Measurements from ENCODE around the gene RBP5.

The RBP5 gene

GRCh38 chr12:7101694-7102131 is 27.0 kb downstream of the RBP5 start:
- no peak for TF ChIP-seq TCF12 (IDR thresholded peaks at IDR 0.05; ENCODE audit: low read depth)
- TF ChIP-seq ZBTB7A (IDR thresholded peaks at IDR 0.05; ENCODE audit: low read depth) = no peak
- no peak for TF ChIP-seq EGR1 (IDR thresholded peaks at IDR 0.05)
- no peak for TF ChIP-seq FOXM1 (IDR thresholded peaks at IDR 0.05; ENCODE audit: borderline replicate concordance, low read depth)
- TF ChIP-seq EP300 (IDR thresholded peaks at IDR 0.05; ENCODE audit: borderline replicate concordance) = no peak
- no peak for TF ChIP-seq MAX (IDR thresholded peaks at IDR 0.05)
- TF ChIP-seq YY1 (IDR thresholded peaks at IDR 0.05; ENCODE audit: low read depth) = no peak
- TF ChIP-seq RAD21 (IDR thresholded peaks at IDR 0.05; ENCODE audit: low read depth) = no peak
- no peak for TF ChIP-seq CEBPB (IDR thresholded peaks at IDR 0.05)
- TF ChIP-seq TAF1 (IDR thresholded peaks at IDR 0.05; ENCODE audit: low read depth) = no peak
- no peak for TF ChIP-seq REST (IDR thresholded peaks at IDR 0.05; ENCODE audit: low read depth)
- TF ChIP-seq USF1 (IDR thresholded peaks at IDR 0.05) = no peak
- no peak for TF ChIP-seq NFIC (IDR thresholded peaks at IDR 0.05)
- TF ChIP-seq TEAD4 (IDR thresholded peaks at IDR 0.05) = no peak
- TF ChIP-seq CREB1 (IDR thresholded peaks at IDR 0.05; ENCODE audit: low read depth) = no peak

- TF ChIP-seq TAF1 (IDR thresholded peaks at IDR 0.05; ENCODE audit: low read depth) (no peak), RAD21 (IDR thresholded peaks at IDR 0.05; ENCODE audit: low read depth) (no peak), EGR1 (IDR thresholded peaks at IDR 0.05) (no peak)
Observed at GRCh38 chr12:7101047-7101693, 27.5 kb downstream of the RBP5 start.

GRCh38 chr12:7100239-7100638 is 28.4 kb downstream of the RBP5 start:
- no peak for TF ChIP-seq TCF12 (IDR thresholded peaks at IDR 0.05; ENCODE audit: low read depth)
- TF ChIP-seq RAD21 (IDR thresholded peaks at IDR 0.05; ENCODE audit: low read depth) = no peak

GRCh38 chr12:7099290-7099996 is 29.2 kb downstream of the RBP5 start:
- TF ChIP-seq CEBPB (IDR thresholded peaks at IDR 0.05) = no peak

GRCh38 chr12:7096979-7097378 is 31.7 kb downstream of the RBP5 start:
- TF ChIP-seq TAF1 (IDR thresholded peaks at IDR 0.05; ENCODE audit: low read depth) (no peak), EP300 (IDR thresholded peaks at IDR 0.05; ENCODE audit: borderline replicate concordance) (no peak), ZBTB7A (IDR thresholded peaks at IDR 0.05; ENCODE audit: low read depth) (no peak), CREB1 (IDR thresholded peaks at IDR 0.05; ENCODE audit: low read depth) (no peak), NFIC (IDR thresholded peaks at IDR 0.05) (no peak), YY1 (IDR thresholded peaks at IDR 0.05; ENCODE audit: low read depth) (no peak), TCF12 (IDR thresholded peaks at IDR 0.05; ENCODE audit: low read depth) (no peak), TEAD4 (IDR thresholded peaks at IDR 0.05) (no peak), REST (IDR thresholded peaks at IDR 0.05; ENCODE audit: low read depth) (no peak), CEBPB (IDR thresholded peaks at IDR 0.05) (no peak), FOXM1 (IDR thresholded peaks at IDR 0.05; ENCODE audit: borderline replicate concordance, low read depth) (no peak), USF1 (IDR thresholded peaks at IDR 0.05) (no peak), EGR1 (IDR thresholded peaks at IDR 0.05) (no peak), RAD21 (IDR thresholded peaks at IDR 0.05; ENCODE audit: low read depth) (no peak), MAX (IDR thresholded peaks at IDR 0.05) (no peak)

Measured in Ishikawa (cell line).